SK-N-SH (cell line): Measurements from ENCODE around the gene RFX5. TPM values are rescaled to one million over a fixed set of nuclear protein-coding genes. Genes with fewer than 3 reads are reported as not detected.

Source experiments
- CTCF ChIA-PET: fragments of 300-600, 350-600 bp; formaldehyde crosslinking; extraction: SDS; loops from one replicate; lab custom pipeline; 2021; lab: Yijun Ruan, JAX
- POLR2A ChIA-PET: fragments of 350-600 bp; sonication (Branson Sonifier 250); formaldehyde crosslinking; extraction: SDS; loops from one replicate; lab custom pipeline; 2020; ENCODE audit warnings: antibody characterized with exemption, inconsistent platforms; lab: Yijun Ruan, JAX
- DNase-seq: peaks from one replicate; pipeline ENCODE4 v3.0.0; 2012
- H2AFZ ChIP-seq: fragments of 200-600 bp; sonication (generic); 2 replicates; pipeline ENCODE4 v1.8.1; 2016; ENCODE audit warnings: antibody characterized with exemption, mild to moderate bottlenecking, low read depth
- H3F3A ChIP-seq: fragments of 200-600 bp; sonication (generic); replicated peaks from 2 replicates; pipeline ENCODE3; 2016; ENCODE audit warnings: antibody characterized with exemption, mild to moderate bottlenecking; ENCODE audit not compliant: insufficient read depth
- H3K27ac ChIP-seq, 2 experiments: fragments of 200-500 bp in 1 of 2; fragments of 200-600 bp in 1 of 2; sonication (Bioruptor generic) in 1 of 2; sonication (generic), shearing (Covaris generic) in 1 of 2; 2 replicates each; pipeline versions ENCODE4 v1.5.1 to v1.6.1; 2014 to 2016; ENCODE audit warnings: low read depth in 2 of 2, inconsistent platforms in 1 of 2, low read length in 1 of 2, mild to moderate bottlenecking in 1 of 2, mixed read lengths in 1 of 2
- H3K27me3 ChIP-seq: fragments of 200-600 bp; sonication (generic), shearing (Covaris generic); 2 replicates; pipeline ENCODE4 v1.6.1; 2016; ENCODE audit warnings: mixed run types; ENCODE audit not compliant: insufficient read depth
- H3K36me3 ChIP-seq, 2 experiments: fragments of 200-500 bp in 1 of 2; fragments of 200-600 bp in 1 of 2; sonication (Bioruptor generic) in 1 of 2; sonication (generic) in 1 of 2; replicated peaks in 1 of 2; 2 replicates each; pipeline versions ENCODE3 to v1.5.1; 2014 to 2016; ENCODE audit warnings: low read length in 1 of 2, mild to moderate bottlenecking in 1 of 2; ENCODE audit not compliant: insufficient read depth in 2 of 2, control insufficient read depth in 1 of 2
- H3K4me1 ChIP-seq, 2 experiments: fragments of 200-500 bp in 1 of 2; fragments of 200-600 bp in 1 of 2; sonication (Bioruptor generic) in 1 of 2; sonication (generic), shearing (Covaris generic) in 1 of 2; 2 replicates each; pipeline versions ENCODE4 v1.5.1 to v1.6.1; 2014 to 2016; ENCODE audit warnings: low read depth in 1 of 2, low read length in 1 of 2, mixed run types in 1 of 2; ENCODE audit not compliant: insufficient read depth in 2 of 2, control insufficient read depth in 1 of 2
- H3K4me2 ChIP-seq: fragments of 200-600 bp; sonication (generic), shearing (Covaris generic); 2 replicates; pipeline ENCODE4 v1.6.1; 2017; ENCODE audit warnings: mixed run types
- H3K4me3 ChIP-seq, 2 experiments: fragments of 200-500 bp in 1 of 2; fragments of 200-600 bp in 1 of 2; sonication (Bioruptor generic) in 1 of 2; sonication (generic), shearing (Covaris generic) in 1 of 2; 2 replicates each; pipeline versions ENCODE4 v1.5.1 to v1.8.1; 2014 to 2016; ENCODE audit warnings: low read depth in 2 of 2, inconsistent platforms in 1 of 2, low read length in 1 of 2, mild to moderate bottlenecking in 1 of 2, mixed read lengths in 1 of 2, moderate library complexity in 1 of 2
- H3K79me2 ChIP-seq: fragments of 200-600 bp; sonication (generic); 2 replicates; pipeline ENCODE4 v1.8.1; 2017; ENCODE audit warnings: mild to moderate bottlenecking; ENCODE audit not compliant: insufficient read depth
- H3K9ac ChIP-seq: fragments of 200-600 bp; sonication (generic); 2 replicates; pipeline ENCODE4 v1.6.1; 2017; ENCODE audit warnings: mixed run types
- H3K9me2 ChIP-seq: fragments of 200-600 bp; sonication (generic); 2 replicates; pipeline ENCODE4 v1.6.1; 2017; ENCODE audit warnings: mixed run types
- H3K9me3 ChIP-seq: fragments of 200-600 bp; sonication (generic); 2 replicates; pipeline ENCODE4 v1.6.1; 2017; ENCODE audit warnings: mixed run types, mild to moderate bottlenecking, moderate library complexity
- H4K20me1 ChIP-seq: fragments of 200-600 bp; sonication (generic); 2 replicates; pipeline ENCODE4 v1.6.1; 2017; ENCODE audit warnings: mild to moderate bottlenecking, mixed run types; ENCODE audit not compliant: insufficient read depth
- EZH2phosphoT487 ChIP-seq: fragments of 200-600 bp; sonication (generic); IDR thresholded peaks from 2 replicates; pipeline ENCODE4 v1.6.1; 2017; ENCODE audit warnings: low read depth, mixed run types, mild to moderate bottlenecking, antibody characterized with exemption, moderate library complexity, borderline replicate concordance
- GATA2 ChIP-seq: sonication (generic); formaldehyde crosslinking; IDR thresholded peaks from 2 replicates; pipeline ENCODE4 v1.5.0; 2020; ENCODE audit warnings: mild to moderate bottlenecking, missing genetic modification reagents
- MAX ChIP-seq: IDR thresholded peaks from 2 replicates; pipeline ENCODE4 v1.4.0; 2012; ENCODE audit warnings: low read depth
- RAD21 ChIP-seq: IDR thresholded peaks from 2 replicates; pipeline ENCODE4 v1.6.1; 2012; ENCODE audit warnings: mild to moderate bottlenecking, low read length
- RXRA ChIP-seq: IDR thresholded peaks from 2 replicates; pipeline ENCODE4 v1.4.0; 2012; ENCODE audit warnings: low read depth, mild to moderate bottlenecking, borderline replicate concordance
- SIN3A ChIP-seq: IDR thresholded peaks from 2 replicates; pipeline ENCODE4 v1.6.1; 2012; ENCODE audit warnings: low read depth, mild to moderate bottlenecking, low read length, moderate library complexity, borderline replicate concordance
- USF1 ChIP-seq: IDR thresholded peaks from 2 replicates; pipeline ENCODE4 v1.4.0; 2012; ENCODE audit warnings: low read depth, borderline replicate concordance
- WGBS: methylation state at CpG from one replicate; pipeline ENCODE4 v1.1.6; 2017; ENCODE audit warnings: low lambda C conversion rate; 5-methylcytosine and 5-hydroxymethylcytosine counted together
- polyA plus RNA-seq, 3 experiments: library from polyadenylated mRNA; depleted of rRNA; stranded (reverse); fragments of >200 nt; gene quantifications; 2 replicates each; pipeline ENCODE4 v1.2.3, GENCODE V29; 2012
- TF ChIP-seq, protein P1 (sequence below): fragments of 150-350 bp; IDR thresholded peaks from 2 replicates; pipeline ENCODE4 v1.6.1; 2016; ENCODE audit warnings: mild to moderate bottlenecking, low read depth, low read length
- TF ChIP-seq, protein P2 (sequence below): fragments of 150-350 bp; IDR thresholded peaks from 2 replicates; pipeline ENCODE4 v1.6.1; 2017; ENCODE audit warnings: antibody characterized with exemption, low read length, low read depth, borderline replicate concordance

The RFX5 gene
- polyA plus RNA-seq, 1 of the 3 experiments (the other 2 are of a cell fraction) = 29.1 TPM

GRCh38 chr1:151336556-151336955 is 10.5 kb downstream of the RFX5 start (continued):
- TF ChIP-seq GATA2 (CRISPR knock-in tag) = no peak

- ChIA-PET CTCF (no interaction called here), POLR2A (no interaction called here)
- H3K79me2 ChIP-seq = no peaks in the 10 kb centered on the region
Observed at GRCh38 chr1:151334822-151335221, 12.2 kb downstream of the RFX5 start.

More at GRCh38 chr1:151334822-151335221, 12.2 kb downstream of the RFX5 start:
- DNase-seq = no peak
- H3K9me3 ChIP-seq = no peaks in the 10 kb centered on the region
- H3K9ac ChIP-seq = no peak overlapping the region
- no peak for TF ChIP-seq RAD21
- no peak for TF ChIP-seq EZH2phosphoT487
- TF ChIP-seq USF1 = no peak
- no peak for TF ChIP-seq SIN3A
- TF ChIP-seq, protein P1, sequence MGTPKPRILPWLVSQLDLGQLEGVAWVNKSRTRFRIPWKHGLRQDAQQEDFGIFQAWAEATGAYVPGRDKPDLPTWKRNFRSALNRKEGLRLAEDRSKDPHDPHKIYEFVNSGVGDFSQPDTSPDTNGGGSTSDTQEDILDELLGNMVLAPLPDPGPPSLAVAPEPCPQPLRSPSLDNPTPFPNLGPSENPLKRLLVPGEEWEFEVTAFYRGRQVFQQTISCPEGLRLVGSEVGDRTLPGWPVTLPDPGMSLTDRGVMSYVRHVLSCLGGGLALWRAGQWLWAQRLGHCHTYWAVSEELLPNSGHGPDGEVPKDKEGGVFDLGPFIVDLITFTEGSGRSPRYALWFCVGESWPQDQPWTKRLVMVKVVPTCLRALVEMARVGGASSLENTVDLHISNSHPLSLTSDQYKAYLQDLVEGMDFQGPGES = no peak
- TF ChIP-seq RXRA = no peak
- TF ChIP-seq, protein P2, sequence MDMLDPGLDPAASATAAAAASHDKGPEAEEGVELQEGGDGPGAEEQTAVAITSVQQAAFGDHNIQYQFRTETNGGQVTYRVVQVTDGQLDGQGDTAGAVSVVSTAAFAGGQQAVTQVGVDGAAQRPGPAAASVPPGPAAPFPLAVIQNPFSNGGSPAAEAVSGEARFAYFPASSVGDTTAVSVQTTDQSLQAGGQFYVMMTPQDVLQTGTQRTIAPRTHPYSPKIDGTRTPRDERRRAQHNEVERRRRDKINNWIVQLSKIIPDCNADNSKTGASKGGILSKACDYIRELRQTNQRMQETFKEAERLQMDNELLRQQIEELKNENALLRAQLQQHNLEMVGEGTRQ = no peak
- TF ChIP-seq MAX = no peak
- 86% methylated on average over 5 of the region's 5 CpGs for WGBS
- no peak overlapping the region for H3K4me2 ChIP-seq
- H3K27ac ChIP-seq = no peak overlapping the region
- no peaks in the 10 kb centered on the region for H4K20me1 ChIP-seq
- H3K36me3 ChIP-seq = no peaks in the 10 kb centered on the region
- H3K27me3 ChIP-seq = no peaks in the 10 kb centered on the region
- no peak overlapping the region for H3K4me3 ChIP-seq
- H3F3A ChIP-seq = peaks cover 8% of the 10 kb centered on the region
- no peaks in the 10 kb centered on the region for H3K9me2 ChIP-seq
- H2AFZ ChIP-seq = no peak overlapping the region
- no peaks in the 10 kb centered on the region; a peak in 1 of 4 replicates for H3K4me1 ChIP-seq
